Measurements from ENCODE around the gene SLC22A23. TPM values are rescaled to one million over a fixed set of nuclear protein-coding genes. Genes with fewer than 3 reads are reported as not detected.

SLC22A23 gene
- polyA plus RNA-seq, 12 donors: 2.3 to 26.1 (median 4.1) TPM; not detected in 1

DNA sequence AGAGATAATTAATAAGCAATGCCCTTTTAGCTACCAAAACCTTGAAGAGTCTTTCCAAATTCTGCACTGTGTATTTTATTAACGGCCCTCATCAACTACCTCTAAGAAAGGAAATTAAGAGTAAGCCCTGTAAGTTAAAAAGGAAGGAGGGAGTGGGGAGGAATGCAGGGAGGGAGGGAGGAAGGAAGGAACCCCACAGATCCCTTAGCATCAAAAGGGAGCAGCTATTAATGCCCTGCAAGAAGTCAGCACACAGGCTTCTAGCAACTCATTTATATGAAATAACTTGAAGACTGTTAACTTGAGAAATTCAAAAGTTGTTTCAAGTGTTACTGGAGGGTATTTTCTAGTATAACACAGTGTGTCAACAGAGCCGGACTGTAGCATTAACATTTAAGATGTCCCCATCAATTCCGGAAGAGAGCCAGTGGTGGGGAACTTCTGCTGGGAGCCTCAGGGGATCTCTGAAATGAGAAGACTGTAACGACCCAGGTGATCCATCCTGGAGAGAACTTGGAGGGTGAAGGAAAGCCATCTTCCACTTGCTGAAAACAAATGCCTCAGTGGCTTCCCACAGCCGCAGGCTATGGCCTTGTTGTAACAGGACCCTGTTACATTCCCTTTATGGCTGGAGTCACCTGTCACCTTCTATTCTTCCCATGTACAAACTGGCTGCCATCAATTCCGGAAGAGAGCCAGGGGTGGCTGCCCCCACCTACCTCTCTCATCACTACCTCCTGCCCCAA is 33.2 kb downstream of the SLC22A23 start:
- no peak for DNase-seq

DNA sequence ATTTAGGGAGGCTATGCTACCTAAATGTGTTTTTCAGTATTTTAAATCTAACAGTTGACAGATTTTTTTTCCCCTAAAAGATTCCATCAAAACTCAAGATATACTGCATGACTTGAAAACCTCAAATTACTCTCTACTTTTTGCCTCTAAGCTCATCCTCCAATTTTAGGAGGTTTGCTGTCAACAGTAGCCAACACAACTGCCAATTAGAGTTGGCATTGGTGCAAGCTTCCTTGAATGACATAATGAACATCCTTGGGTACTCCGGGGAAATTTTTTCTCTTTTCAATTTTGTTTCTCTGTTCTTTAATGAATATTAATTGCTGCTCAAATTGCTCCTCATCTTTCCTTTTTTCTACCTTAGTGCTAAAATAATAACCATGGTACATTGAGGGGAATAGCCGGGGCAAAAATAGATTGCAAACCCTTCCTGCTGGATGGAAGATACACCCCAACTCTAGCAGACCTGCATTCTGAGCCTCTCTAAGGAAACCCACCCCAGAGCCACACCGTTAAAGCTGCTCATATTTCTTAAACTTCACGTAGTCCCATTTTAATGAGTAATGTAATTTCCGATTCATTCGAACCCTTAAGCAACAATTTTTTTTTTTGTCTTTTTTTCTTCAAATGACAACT is 34.3 kb downstream of the SLC22A23 start:
- no peak for DNase-seq

DNA sequence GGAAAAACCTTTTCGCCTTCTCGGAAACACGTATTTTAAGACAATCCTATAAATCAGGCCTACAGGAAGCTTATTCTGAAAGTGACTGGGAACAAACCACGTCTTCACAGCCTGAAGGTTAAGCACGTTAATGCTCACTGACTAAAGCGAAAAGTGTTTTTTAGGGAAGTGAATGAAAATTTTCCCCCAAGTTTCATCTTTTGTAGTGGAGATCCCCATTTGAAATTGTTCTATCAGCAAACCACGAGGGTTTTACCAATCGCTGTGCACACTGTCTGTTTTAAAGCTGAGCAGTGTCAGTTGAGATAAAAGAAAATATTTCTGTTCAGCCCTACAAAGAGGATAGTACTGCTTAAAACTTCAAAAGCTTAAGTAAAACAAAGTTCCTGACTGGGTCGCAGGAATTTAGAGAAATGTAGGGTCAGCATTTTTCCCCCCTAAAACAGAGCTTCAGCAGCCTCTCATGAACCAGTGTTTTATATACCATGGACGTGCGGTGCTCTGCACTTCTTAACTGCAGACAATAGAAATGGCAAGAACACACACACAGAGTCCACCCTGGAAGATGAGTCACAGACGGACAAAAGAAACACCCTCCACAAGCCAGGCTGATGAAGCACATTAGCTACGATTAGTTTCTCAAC is 34.9 kb downstream of the SLC22A23 start:
- no peak for DNase-seq

DNA sequence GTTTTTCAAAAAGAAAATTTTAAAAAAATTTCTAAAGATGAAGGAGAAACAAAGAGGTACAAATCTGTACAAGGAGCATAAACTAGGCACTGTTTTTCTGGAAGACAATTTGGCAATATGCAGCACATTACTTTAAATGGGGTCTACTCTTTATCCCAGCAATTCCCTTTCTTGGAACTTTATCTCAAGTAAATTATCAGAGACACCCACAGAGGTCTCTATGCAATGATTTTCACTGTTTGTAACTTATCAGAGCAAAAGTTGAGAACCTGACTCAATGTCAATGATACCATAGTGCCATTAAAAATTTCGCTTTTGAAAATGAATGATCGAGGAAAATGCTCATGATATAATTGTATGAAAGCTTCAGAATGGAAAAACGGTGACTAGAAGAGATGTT is 35.7 kb downstream of the SLC22A23 start:
- no peak for DNase-seq

DNA sequence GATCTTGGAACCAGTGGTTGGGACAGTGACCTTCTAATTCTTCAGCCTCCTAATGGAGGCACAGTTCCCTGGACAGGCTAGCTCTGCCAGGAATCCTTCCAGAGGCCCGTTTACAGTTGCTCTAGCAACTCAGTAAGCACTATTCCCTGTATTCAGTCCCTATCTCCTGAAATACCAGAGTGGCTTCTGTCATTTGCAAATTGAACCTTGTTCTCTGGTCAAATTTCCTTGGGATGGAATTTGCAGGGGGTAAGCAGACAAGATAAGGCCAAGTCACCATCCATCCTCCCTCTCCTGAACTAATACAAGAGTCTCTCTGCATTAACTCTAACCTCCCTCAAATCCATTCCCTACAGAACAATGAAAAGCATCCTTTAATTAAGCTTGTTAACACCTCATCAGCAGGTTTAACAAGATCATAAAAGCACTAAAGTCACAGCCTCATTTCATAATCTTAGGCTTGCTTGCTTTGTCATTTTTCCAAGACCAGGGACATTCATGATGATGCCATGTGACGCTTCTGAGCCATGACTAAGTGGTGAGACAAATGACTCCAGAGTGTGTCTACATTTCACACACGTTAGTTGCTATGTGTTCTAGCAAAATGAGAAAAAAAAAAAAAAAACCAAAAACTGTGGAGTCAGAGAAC is 37.1 kb downstream of the SLC22A23 start:
- no peak for DNase-seq

DNA sequence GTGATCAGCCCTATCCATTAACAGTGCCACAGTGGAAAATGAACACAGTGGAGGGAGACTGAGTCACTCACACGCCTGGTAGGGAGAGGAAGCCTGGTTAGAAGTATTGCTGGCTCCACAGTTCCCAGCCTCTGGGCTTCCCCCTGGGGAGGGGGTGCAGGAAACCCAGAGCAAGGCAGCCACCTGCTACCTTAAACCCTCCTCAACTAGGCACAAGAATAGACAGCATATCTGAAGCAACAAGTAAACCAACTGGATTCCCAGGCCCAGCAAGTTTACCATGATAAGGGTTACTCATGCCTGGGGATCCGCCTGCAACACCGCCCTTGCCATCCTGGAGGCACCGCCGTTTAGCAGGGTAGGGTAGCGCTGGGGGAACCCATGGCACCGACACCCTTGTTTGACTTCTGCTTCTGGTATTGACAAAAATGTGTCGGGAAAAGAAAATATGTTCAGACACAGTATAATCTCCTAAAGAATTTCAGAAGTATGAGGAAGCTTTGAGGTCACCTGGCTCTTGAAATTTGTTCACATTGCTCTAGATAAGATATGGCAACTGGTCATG is 38.3 kb downstream of the SLC22A23 start:
- no peak for DNase-seq

DNA sequence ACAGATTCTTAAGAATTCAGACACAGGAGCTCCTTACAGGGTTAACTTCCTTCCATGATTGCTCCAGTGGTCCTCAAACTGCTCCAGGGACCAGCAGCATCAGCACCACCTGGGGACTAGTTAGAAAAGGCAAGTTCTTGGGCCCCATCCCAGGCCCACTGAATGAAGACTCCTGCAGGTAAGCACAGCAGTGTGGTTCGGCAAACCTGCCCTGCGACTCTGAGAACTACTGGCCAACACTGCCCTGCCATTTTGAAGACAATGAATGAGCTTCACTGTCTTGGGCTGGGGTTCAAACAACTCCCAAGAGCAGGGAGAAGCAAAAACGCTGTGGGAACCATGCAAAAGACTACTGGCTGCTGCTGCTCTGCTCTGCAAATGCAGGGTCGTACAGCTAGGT is 39.4 kb downstream of the SLC22A23 start:
- no peak for DNase-seq

DNA sequence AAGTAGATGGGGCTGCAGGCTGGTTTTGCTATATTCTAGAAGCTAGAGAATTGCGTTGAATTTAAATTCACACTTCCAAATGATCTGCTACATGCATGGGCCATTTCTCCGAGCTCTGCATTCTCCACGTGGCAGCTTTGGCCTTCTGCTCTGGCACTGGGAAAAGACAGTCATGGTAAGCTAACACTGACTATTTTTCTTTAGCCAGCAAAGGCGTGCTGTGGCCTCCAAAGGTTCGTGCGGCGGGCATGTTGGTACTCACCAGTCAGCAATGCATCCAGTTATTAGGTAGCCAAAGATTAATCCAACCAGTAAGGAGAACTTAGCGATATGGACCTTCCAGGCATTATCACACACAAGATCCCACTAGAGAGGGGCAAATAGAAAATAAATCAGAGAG is 41.4 kb downstream of the SLC22A23 start:
- DNase-seq: no peak

DNA sequence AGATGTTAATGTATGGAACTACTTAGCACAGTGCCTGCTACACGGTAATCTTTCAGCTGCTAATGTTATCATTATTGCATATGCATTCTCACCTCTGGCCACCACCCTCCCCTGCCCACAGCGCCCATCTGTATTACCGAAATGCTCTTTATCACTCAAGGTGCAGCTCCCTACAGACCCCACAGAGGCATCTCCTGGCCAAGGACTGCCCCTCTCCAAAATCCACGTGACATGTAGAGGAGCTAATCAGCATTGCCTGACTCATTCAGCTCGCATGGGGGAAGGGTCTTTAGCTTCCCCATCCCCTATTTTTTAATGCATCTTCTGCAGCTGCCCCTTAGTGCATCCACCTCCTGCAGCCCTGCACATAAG is 41.8 kb downstream of the SLC22A23 start:
- DNase-seq: no peak

DNA sequence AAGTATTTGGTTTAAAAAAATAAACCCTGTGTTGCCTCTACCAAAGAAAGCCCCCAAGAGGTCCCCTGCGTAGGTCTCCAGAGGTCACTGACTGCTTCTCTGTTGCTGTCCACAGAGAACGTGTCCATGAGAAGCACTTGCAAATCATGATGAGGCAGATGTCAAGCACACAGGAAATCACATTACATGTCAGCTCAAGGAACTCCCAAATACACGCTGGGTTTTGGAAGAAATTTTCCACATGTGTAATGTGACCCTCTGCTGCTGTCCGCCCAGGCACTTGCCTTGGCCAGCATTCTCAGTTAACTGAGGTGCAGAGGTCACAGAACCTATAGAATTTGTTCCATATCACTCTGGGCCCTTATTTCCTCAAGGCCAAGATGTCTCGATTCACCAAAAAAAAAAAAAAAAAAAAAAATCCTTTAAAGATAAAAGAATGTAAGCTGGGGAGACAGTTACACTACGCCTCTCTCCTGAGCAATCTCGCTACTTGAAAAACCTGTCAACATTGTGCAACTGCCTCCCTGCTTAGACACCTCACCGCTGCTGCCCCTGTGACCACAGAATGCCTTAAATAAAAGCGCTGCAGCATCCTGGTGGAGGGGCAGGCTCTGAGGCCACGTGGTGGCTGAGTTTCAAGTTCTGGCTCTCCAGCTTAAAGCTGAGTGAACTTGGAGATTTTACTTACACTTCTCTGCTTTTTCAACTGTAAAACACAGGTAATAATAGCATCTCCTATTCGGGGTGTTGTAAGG is 42.3 kb downstream of the SLC22A23 start:
- no peak for DNase-seq

DNA sequence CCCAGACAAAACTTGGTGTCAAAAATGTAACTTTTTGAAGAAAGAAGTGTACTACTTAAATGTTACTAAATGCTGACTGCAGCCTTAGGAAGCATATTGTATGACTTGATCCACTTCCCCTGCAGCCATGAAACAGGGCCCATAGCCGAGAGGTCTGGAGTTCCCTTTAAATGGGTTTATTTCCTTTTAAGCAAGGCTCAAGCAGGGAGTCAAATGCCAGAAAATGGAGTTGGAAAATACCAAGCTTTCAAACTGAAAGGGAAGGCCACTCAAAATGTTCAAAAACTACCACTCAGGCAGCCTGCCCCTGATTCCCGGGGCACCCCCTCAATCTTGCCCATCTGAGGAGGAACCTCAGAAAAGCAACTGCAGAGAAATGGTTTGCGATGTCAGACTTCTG is 43.3 kb downstream of the SLC22A23 start:
- DNase-seq: no peak

DNA sequence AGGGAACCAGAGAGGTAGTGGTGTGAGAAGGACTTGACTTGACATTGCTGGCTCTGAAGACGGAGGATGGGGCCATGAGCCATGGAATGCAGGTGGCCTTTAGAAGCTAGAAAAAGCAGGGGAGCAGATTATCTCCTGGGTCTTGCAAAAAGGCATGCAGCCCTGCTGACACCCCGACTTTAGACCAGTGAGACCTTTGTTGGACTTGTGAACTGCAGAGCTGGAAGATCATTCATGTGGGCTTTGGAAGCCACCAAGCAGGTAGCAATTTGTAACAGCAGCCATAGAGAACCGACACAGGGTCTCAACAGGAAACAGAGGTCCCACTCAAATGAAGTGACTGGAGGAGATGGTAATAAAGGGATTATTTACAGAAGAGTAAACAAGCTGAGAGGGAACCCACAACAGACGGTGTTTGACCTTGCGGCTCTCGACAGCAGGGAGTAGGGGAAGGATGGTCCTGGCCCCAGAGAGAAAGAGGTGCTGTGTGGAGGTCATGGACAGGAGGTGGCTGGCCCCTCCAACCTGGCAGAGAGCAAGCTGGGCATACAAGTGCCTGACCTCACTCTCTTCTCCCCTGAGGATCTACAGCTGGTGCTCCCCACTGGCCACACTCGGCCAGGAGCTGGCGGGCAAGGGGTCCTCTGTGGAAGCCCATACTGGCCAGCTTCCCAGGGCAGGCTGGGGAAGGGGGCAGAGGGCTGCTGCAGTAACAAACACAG is 43.9 kb downstream of the SLC22A23 start:
- DNase-seq: no peak

DNA sequence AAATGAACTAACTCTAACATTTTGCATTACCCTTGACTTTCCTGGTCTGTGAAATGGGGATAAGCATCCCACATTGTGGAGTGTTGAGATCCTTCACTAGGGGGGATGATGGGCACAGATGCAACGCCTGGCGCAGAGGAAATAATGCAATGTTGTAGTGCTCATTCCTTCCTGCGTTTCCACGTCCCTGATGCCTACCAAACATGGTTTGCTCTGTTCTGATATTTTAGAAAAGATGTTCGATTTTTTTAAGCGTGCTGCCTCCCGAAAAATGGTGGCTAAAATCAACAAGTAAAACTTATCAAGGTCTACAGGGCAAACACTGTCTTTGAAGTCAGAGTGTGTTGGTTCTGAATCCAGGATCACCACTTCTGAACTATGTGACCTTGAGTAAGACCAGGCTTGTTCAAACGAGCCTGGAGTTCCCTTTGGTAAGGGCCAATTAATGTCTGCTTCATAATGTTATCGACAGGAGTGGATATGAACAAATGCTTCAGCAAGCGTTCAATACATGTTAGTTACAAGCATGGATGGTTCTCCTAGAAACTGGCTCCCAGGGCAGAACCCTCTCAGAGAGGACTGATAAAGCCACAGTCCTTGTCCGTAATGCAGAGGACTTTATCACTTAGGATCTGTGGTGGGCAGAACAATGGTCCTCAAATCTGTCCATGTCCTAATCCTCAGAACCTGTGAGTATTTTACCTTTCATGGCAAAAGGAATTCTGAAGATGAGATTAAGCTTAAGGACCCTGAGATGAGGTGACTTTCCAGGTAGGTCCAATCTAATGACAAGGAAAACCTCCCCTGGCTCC is 44.7 kb downstream of the SLC22A23 start:
- no peak for DNase-seq

DNA sequence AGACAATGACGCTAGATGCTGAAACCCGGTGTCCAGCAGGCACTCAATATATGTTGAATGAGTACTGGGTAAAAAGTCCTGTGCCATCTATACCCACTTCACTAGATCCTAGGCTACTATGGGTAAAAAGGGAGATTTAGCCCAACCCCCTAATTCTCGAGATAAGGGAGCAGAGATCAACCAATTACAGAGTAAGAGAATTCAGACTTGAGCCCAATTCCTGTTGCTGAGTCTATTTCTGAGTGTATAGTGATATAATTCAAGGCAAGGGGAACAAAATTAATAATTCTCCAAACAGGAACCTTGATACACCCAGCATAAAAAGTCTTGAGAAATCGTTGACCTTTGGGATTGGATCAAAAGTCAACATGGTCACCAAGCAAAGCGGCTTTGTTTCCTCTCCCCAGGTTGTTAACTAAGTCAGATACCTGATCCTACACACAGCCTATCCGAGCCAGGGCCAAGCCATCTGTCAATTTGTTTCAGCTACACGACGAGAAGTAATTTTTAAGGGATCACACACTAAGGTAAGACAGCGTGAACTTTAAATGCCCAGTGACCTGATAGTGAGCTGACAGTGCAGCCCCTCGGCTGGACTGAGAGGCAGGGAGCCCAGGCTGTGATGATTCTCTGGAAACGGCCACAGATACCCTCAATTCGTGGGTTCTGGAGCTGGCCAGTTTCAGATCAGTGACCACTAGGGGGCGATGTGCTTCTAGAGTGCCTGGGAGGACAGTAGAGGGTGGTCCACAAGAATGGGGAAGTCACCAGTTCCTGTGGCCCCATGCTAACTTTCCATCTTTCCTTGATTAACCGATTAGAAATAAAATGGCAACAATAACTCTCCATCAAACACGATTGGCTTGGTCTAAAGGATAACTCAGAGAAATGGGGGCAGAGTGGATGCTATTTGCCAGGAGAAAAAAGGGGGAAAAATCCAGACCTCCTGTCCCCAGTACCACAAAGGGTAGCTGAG is 46.2 kb downstream of the SLC22A23 start:
- DNase-seq: no peak

DNA sequence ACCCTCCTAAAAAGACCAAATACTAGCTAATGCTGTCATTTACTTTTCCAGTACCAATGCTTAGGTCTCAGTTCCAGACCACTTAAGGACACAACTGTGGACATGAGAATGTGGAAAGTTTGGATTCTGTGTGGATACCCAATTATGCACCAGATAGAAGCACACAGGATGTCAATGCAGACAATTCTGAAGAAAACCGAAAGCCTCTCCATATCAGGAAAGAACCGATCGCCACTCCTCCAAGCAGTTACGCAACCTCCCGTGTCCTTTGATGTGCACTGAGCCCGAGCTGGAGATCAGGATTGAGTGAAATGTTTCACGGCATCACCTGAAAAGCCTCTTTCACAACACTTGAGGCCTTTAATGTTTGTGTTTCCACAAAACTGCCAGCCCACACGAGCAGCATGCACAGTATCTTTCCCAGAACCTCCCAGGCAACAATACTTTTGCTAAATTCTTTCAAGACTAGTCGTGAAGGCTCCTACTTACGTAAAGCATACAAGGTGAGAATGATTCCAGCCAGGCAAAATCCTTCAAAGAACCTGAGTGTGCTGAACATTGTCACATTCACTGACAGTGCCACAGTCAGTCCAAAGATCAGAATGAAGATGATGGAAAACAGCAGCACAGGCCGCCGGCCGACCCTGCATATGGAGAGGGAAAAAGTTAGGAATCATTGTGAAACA is 47.0 kb downstream of the SLC22A23 start:
- no peak for DNase-seq

DNA sequence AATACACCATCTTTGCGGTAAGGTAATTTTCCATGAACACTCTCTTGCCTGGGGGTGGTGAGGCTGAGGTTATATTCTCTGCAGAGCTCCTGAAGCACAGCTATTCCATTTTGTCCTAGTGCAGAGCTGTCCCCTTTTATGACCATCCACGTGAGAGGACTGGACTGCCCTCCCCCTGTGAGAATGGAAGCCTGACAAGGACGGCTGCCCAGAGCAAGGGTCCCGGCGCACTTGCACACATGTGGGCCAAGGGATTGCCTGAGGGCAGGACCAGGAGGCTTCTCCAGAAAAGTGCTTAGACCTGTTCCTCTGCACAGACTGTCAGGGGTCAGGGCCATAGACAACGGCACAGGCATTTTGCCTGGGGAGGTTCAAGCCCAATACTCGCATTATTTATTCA is 48.2 kb downstream of the SLC22A23 start:
- no peak for DNase-seq

DNA sequence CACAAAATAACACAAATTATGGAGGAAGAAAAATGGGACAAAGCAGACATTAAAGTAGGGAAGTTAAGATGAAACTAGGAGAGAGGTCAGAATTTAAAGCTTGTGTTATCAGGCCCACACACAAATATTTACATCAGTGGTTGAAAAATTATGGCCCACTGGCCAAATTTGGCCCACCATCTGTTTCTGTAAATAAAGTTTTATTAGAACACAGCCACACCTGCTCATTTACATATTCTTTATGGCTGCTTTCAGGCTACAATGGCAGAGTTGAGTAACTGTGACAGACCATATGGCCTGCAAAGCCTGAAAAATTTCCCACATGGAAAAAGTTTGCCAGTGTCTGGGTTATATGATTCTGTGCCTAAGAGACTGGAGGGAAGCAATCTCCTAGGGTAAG is 49.0 kb downstream of the SLC22A23 start:
- DNase-seq: no peak

Data from muscle of arm (tissue), 12 donors.